NCI-H1105 (cell line): ENCODE results near the gene CDKN2B-AS1.

Experiments
- DNase-seq: peaks from one replicate; lab custom pipeline; 2025; lab: John Stamatoyannopoulos, UW

The CDKN2B-AS1 gene

DNA sequence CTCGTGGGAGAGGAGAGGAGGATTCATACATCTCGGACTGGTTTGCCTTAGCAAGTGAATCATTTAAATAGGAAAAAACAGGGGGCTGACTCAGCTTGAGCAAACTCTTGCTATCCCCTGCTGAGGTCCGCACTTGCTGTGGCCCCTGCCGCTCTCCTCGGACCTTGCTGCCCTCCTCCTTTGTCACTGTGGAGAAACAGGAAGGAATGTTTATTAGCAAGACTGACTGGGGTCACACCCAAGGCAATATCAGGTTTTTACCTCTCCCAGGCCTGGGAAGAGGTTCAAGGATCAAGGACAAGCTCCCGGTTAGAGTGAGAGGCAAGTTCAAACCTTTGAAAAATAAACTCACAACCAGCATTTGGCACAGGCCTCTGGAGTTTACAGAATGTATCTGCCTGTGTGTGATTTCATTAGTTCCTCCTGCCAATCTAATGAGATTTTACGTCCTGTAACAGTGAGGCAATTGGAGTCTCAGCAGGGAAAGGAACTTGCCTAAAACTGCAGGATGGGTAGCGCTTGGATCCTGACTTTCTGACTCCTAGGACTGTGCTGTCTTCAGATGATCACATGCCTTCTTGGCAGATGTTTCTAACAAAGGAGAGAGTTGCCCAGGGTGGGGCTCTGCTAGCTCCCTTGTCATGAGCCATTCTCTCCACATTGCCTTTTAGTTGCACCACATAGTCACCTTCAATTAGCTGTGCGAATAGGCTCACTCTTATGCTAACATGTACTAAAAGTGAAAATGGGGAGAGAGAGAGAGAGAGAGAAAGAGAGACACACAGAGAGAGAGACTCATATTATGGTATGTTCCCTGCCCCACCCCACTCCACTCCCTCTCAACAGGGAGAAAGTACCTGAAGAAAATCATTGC, 123.2 kb downstream of the CDKN2B-AS1 start:
- no peak for DNase-seq

DNA sequence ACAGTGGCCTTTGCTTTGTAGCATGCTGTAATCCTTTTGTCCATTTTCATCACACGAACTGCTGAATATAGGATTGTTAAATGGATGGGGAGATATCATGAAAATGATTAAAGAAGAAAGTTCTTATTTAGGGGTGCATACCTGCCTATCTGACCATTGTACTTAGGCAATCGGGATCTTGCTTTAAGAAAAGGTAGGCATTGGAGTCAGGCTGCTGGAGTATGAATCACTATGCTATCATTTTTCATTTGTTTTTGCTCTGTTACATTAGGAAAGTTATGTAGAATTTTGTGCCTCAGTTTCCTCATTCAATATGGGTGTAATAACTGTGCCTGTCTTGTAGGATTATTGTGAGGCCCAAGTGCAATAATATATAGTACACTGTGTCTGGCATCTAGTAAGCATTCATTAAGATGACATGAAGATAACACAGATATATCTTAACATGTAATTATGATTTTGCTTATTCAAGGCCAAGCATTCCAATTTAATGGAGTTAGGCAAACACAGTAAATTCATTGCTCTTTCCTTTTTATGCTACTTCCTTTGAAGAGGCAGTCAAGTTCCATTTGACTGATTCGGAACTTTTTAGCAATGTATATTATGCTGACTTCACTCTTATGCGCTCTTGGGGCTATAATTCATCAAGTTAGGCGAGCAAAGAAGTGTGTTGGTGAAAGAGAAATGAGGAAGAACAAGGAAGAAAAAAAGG, 124.4 kb downstream of the CDKN2B-AS1 start:
- DNase-seq, result no peak

DNA sequence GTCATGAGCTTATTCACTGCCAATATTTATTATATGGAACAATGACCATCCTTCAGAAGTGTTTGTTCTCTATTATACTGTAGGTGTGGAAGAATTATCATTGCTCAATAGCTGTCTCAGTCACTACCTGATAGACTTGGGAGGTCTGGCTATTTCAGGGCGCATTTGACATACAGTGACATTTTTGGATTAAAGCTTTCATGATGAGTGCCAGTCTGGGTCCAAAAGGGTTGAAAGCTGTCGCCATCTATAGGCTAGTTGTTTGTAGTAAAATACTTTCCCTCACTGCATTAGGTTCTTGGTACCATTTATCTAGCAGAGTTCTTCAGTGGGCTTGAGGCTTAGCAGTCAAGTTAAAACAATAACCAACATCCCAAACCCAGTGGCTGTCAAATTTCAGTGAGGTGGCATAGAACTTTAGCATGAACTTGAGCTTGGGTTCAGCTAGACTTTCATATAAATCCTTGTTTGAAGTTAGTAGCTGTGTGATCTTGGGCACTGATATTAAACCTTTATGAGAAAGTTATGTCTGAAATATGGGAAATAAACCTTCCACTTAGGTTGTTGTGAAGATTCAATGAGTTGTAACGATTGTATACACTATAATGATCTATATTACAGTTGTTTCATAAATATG, 125.0 kb downstream of the CDKN2B-AS1 start:
- no peak for DNase-seq

DNA sequence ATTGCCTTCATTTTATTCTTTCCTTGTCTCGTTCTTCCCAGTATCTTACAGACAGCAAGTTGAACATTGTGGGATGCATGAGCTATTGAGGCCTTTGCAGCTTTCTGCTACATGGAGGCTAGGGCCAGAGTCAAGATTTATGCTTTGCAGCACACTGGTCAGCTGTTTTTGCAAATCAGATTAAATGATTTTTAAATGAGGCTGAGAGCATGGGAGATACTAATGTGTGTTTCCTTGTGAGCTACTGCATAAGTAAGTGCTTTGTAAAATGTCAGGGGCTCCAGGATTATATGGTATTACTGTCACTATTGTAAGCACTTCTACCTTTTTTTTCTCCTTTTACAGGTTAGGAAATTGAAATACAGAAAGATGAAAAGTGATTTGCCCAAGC, 125.6 kb downstream of the CDKN2B-AS1 start:
- no peak for DNase-seq

DNA sequence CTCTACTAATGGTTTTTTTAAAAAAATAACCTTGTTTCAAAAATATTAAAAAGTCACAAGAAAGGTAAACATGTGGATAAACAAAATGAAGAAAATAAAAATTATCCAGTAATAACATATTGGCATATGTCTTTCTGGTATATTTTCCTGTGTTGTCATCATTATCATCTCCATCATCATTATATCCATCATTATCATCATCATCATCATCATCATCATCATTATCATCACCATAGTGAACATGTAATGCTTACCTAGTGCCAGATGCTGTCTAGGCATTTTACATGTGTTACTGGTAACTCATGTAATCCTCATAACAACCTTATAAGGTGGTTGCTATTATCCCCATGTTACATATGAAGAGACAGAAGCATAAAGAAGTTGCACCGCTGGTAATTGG, 126.0 kb downstream of the CDKN2B-AS1 start:
- no peak for DNase-seq

GRCh38 chr9:22124263-22125011, 129.8 kb downstream of the CDKN2B-AS1 start:
- DNase-seq, result no peak

DNA sequence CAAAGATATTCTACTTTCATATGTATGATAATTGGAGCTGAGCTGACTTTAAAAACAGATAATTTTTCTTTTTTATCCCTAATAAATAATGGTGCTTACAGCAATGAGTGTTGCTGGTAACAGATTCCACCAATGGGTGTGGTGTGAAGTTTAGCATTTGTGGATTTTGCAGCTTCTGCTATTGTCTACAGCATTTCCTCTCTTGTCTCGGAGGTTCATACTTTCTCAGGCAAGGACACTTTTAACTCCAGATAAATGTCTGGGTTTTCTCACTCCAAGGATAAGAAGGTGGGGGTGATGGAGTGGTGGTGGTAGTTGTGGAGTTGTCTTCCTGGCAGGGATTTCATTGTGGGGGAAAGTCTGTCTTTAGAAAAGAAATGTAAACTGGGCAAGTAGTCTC, 134.5 kb downstream of the CDKN2B-AS1 start:
- DNase-seq, result no peak

DNA sequence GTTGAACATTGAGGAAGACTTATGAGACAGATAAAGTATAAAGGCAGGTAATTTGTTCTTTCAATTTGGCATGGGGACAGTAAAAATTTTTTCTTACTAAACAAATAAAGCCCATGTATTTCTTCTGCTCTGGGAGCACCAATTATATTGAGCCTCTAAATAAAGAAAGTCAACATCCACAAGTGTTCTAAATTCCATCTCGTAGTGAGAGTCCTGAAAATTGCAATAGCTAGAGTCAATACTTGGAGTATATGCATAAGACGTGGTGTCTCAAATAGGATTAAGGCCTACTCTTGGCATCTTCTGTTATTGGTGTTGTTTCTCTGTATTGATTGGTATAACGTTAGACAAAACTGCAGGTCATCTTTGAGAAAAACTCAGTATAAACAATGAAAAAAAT, 135.0 kb downstream of the CDKN2B-AS1 start:
- no peak for DNase-seq

DNA sequence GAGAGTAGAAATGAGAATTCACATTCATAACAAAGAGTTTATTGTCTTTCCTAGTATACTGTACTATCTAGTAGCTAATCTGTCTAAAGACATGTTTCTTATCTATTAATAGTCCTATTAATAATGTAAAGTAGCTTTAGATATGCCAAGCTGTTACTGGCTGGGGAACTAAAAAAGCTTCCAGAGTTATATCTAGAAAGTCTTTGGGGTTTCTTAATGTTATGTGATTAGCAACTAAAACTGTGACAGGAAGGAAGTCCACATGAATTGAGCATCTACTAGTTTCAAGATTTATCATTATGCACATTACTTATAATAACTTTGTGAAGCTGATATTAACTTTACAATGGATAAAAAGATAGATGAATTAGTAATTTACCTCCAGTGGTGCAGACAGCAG, 137.2 kb downstream of the CDKN2B-AS1 start:
- DNase-seq, result no peak

GRCh38 chr9:22134390-22134789, 139.8 kb downstream of the CDKN2B-AS1 start:
- DNase-seq, result no peak

DNA sequence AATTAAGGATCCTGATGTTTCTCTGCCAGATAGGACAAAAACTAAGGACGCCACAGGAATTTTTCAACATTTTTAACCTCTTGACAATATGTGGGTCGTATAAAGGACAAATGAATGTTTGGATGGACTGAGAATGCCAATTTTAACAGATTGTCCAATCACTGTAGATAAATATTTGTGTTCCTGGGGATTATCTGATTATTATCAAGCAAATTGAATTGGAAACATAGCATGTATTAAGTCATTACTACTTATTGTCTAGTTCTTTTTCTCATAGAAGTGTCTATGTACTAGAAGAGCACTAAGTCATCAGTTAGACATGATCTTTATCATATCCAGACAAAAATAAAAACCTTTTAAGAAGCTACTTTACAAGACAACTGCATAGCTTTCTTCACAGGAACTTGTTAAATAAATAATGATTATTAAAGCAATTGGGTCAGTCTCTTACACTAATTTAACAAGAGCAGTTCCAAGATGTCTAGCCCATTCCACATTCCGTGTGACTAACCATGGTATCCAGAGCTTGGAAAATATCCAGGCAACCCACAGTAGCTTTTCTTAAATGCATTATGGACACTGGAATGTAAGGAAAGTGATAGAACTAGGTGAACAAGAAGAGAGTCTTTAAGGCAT, 142.0 kb downstream of the CDKN2B-AS1 start:
- DNase-seq, result no peak

DNA sequence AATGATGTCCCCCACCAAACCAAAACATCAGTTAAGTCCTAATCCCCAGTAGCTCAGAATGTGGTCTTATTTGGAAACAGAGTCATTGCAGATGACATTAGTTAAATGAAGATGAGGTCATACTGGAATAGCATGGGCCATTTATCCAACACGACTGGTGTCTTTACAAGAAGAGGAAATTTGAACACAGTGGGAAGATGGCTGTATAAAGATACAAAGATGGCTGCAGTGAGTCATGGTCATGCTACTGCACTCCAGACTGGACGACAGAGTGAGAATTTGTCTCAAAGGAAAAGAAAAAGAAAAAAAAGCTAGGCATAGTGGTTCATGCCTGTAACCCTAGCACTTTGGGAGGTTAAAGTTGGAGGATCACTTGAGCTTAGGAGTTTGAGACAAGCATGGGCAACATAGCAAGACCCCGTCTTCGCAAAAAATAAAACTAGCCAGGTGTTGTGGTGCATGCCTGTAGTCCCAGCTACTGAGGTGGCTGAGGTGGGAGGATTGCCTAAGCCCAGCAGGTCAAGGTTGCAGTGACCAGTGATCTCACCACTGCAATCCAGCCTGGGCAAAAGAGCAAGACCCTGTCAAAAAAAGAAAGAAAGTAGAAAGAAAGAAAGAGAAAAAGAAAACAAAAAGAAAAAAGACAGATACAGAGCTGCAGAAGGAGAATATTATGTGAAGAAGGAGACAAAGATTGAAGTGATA, 144.5 kb downstream of the CDKN2B-AS1 start:
- DNase-seq, result no peak

- no peak for DNase-seq
Observed at GRCh38 chr9:22141908-22142307, 147.3 kb downstream of the CDKN2B-AS1 start.

DNA sequence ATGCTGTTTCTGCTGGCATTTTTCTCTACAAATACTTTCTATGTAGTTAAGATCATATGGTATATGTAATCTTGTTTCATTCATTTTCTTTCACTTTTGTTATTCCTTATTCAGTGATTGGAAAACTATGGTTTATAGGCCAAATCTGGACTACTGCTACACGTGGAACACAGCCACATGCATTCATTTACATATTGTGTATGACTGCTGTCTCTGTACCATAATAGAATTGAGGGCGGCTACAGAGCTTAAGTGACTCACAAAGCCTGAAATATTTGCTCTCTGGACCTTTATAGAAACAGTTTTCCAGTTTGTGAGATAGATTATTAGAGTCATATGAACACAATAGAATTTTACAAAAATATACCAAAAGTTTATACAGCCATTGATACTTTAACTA, 148.1 kb downstream of the CDKN2B-AS1 start:
- DNase-seq, result no peak

GRCh38 chr9:22143799-22144625, 149.4 kb downstream of the CDKN2B-AS1 start:
- DNase-seq, result no peak

GRCh38 chr9:22146604-22147003, 152.0 kb downstream of the CDKN2B-AS1 start:
- DNase-seq, result no peak

DNA sequence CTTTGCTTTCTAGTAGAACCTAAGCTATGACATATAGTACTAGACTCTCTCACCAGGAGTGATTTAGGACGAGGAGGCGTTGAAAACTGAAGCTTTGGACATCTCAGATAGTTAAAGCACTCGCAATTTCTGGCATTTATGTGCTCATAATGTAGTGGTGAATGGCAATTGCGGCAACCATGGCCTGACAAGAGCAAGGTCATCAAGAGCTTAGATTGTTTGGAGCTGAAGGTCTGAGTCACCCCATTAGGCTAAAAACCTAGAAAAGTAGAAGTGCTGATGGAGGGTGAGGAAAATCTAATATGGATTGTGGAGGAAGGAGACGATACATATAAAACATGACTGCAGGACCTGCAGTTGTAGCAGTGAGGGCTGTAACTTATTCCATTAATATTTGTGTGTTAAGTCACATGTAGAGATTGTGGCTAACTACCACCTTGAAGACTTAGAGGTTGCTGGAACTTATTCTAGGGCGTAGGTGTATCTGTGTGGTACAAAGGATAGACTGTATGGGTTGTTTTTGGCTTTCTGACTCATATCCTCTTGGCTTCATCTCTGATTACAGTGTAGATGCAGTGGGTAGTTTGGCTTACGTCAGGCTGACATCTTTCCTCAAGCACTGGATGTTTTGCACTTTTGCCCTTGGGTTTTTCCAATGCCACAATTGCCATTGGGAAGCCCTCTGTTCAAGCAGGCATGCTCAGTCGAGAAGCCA, 153.4 kb downstream of the CDKN2B-AS1 start:
- DNase-seq, result no peak

- DNase-seq, result no peak
Observed at GRCh38 chr9:22148528-22148875, 153.9 kb downstream of the CDKN2B-AS1 start.

DNA sequence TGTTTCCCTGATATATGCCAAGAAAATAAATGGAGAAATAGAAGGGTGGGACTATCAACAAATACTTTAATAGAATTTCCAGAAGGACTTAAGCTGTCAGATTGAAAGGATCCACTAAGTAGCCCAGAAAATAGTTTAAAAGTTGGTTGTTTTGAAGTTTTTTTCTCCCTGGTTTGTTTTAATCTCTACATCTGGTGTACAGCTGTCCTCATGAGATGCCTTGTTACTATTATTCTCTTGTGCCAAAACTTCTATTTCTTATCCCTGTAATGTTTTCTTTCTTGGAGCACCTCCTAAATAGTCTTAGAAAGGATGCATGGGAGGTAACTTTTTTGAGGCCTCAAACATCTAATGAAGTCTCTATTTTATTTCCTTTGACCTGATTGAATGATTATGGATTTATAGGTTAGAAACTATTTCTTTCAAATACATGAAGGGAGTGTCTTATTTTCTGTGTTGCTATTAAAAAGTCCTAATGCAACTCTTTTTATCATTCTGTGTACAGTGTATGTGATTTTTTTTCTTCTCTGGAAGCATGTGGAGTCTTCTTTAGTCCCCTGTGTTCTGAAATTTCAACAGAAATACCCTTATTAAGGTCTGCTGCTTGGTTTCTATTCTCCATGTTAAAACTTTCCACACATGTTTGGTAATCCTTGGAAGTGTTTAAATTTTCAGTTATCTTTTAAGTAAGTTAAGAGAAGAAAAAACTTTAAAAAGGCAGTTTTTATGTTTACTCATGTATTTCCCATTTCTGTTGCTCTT, 154.5 kb downstream of the CDKN2B-AS1 start:
- DNase-seq, result no peak
